ENCODE results near the gene FBRS.

FBRS gene

DNA sequence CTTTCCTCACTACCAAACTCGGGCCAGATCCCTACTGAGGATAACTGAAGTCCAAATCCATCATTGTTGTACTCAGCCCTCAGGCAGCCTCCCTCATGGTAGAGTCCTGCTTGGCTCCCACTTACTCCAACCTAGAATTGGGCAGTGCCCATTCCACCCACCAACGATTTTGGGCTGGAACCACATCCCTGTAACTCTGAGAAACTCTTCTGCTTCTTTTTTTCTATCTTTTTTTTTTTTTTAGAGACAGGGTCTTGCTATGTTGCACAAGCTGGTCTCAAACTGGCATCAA, 6.3 kb upstream of the FBRS start:
- peaks cover 15% of the 10 kb centered on the region for H3K4me1 Mint-ChIP-seq

DNA sequence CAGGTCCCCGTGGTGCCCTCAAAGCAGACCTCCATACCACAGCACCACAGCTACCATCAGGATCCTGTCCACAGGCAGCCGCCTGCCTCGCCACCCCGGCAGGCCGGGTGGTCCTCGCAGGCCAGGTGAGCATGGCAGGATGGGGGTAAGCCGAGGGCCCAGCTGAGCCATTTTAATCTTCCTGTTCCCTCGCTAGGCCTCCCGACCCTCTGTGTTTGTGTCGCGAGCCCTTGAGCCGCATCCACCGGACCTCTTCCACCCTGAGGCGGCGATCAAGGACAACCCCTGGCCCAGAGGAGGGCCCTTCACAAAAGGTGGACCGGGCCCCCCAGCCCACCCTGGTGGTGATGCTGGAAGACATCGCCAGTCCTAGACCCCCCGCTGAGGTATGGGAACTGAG, 5.5 kb upstream of the FBRS start:
- Mint-ChIP-seq H3K27ac (peak overlapping the region; percentile 95), H3K4me3 (peak overlapping the region; percentile 79), H3K4me1 (peaks cover 18% of the 10 kb centered on the region), H3K36me3 (peaks cover 12% of the 10 kb centered on the region), H3K27me3 (no peaks in the 10 kb centered on the region), H3K9me3 (no peaks in the 10 kb centered on the region)
- DNase-seq (ENCODE audit: low spot score in 2 of 2), result no peak
- ATAC-seq (ENCODE audit: low read depth), result no peak

More for the DNA sequence above, 6.3 kb upstream of the FBRS start:
- Mint-ChIP-seq H3K27me3 (no peaks in the 10 kb centered on the region), H3K9me3 (no peaks in the 10 kb centered on the region), H3K36me3 (peaks cover 12% of the 10 kb centered on the region), H3K27ac (peak overlapping the region; percentile 95), H3K4me3 (peak overlapping the region; percentile 79)
- ATAC-seq (ENCODE audit: low read depth) (no peak), DNase-seq (ENCODE audit: low spot score in 2 of 2) (no peak)

DNA sequence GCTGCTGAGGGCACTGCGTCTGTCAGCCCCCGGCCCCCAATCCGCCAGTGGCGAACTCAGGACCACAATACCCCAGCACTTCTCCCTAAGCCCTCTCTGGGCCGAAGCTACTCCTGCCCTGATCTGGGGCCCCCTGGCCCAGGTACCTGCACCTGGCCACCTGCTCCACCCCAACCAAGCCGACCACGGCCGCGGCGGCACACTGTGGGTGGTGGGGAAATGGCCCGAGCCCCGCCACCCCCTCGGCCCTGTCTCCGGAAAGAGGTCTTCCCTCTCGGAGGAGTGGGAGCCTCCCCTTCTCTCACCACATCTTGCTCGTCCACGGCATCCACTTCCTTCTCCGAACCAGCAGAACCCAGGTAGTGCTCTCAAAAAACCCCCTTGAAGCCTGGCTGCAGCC, 3.4 kb upstream of the FBRS start:
- no peak overlapping the region for H3K27ac Mint-ChIP-seq
- ATAC-seq (ENCODE audit: low read depth) (no peak), DNase-seq (ENCODE audit: low spot score in 2 of 2) (no peak)
- H3K4me3 Mint-ChIP-seq, result no peak overlapping the region
- no peaks in the 10 kb centered on the region for H3K27me3 Mint-ChIP-seq
- H3K36me3 Mint-ChIP-seq, result peaks cover 12% of the 10 kb centered on the region
- H3K4me1 Mint-ChIP-seq, result peaks cover 18% of the 10 kb centered on the region
- no peaks in the 10 kb centered on the region for H3K9me3 Mint-ChIP-seq

DNA sequence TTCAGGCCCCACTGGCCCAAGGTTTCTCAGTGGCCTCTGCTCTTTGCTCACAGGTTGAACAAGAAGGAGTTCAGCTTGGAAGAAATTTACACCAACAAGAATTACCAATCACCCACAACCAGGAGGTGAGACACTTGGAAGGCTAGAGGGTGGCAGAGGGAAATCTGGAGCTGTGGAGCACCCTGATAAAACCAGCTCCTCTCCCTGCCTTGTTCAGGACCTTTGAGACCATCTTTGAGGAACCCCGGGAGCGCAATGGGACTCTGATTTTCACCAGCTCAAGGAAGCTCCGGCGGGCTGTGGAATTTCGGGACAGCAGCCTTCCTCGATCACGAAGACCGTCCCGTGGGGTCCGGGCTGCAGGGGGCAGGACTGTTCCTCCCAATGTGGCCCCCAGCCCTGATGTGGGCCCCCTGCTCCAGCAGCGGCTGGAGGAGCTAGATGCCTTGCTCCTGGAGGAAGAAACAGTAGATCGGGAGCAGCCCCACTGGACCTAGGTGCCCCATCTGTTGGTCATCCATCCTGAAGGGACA, 2.4 kb upstream of the FBRS start:
- Mint-ChIP-seq H3K27ac (no peak overlapping the region), H3K9me3 (no peaks in the 10 kb centered on the region), H3K4me1 (peaks cover 21% of the 10 kb centered on the region), H3K4me3 (no peak overlapping the region), H3K27me3 (no peaks in the 10 kb centered on the region), H3K36me3 (peaks cover 13% of the 10 kb centered on the region)
- no peak for DNase-seq (ENCODE audit: low spot score in 2 of 2)
- ATAC-seq (ENCODE audit: low read depth), result no peak

DNA sequence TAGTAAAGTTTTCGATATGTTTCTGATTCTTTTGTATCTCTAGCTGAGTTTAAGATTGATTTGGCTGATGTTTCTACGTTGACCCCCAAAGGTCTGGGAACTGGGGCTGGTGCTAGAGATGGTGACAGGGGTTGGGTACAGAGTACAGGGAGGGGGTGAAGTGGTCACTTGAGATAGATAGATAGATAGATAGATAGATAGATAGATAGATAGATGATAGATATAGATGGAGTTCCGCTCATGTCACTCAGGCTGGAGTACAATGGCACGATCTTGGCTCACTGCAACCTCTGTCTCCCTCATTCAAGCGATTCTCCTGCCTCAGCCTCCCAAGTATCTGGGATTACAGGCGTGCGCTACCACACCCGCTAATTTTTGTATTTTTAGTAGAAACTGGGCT, 1.8 kb upstream of the FBRS start:
- no peak overlapping the region for H3K27ac Mint-ChIP-seq
- H3K36me3 Mint-ChIP-seq, result peaks cover 16% of the 10 kb centered on the region
- H3K9me3 Mint-ChIP-seq, result no peaks in the 10 kb centered on the region
- no peak overlapping the region for H3K4me3 Mint-ChIP-seq
- peaks cover 26% of the 10 kb centered on the region for H3K4me1 Mint-ChIP-seq
- DNase-seq (ENCODE audit: low spot score in 2 of 2), result no peak
- ATAC-seq (ENCODE audit: low read depth), result no peak
- H3K27me3 Mint-ChIP-seq, result no peaks in the 10 kb centered on the region

DNA sequence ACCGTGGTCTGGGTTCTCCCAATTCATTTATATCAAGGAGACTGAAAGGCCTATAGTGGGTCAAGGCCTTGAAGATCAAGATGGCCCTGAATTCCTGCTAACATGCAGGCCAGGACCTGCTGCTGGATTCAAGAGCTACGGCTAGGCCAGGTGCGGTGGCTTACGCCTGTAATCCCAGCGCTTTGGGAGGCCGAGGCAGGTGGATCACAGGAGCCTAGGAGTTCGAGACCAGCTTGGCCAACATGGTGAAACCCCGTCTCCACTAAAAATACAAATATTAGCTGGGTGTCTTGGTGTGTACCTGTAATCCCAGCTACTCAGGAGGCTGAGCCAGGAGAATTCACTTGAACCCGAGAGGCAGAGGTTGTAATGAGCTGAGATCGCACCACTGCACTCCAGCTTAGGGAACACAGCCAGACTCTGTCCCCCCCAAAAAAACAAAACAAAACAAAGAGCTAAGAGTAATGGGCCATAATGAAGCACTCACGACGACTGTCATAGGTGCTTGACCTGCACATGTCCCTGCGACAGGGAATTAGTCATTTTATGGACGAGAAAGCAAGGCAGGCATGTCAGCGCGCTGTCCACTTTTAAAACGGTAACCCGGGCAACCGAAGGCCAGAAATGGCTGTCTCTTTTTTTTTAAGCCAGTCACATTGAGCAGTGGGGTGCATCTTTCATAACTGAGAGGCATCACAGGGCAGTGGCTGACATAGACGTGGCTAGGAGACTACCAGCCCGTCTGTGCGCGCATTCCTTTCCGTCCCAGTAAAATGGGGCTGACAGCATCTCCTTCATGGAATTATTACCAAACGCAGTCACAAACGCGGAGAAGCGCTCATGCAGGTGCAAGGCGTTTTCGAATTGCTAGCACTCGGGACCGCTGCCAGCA, 1.0 kb upstream of the FBRS start:
- peaks cover 16% of the 10 kb centered on the region for H3K36me3 Mint-ChIP-seq
- H3K4me1 Mint-ChIP-seq, result peaks cover 26% of the 10 kb centered on the region
- H3K27ac Mint-ChIP-seq, result peak overlapping the region; percentile 99
- H3K4me3 Mint-ChIP-seq, result peak overlapping the region; percentile 76
- DNase-seq (ENCODE audit: low spot score in 2 of 2) (no peak), ATAC-seq (ENCODE audit: low read depth) (no peak)
- no peaks in the 10 kb centered on the region for H3K27me3 Mint-ChIP-seq
- H3K9me3 Mint-ChIP-seq, result no peaks in the 10 kb centered on the region

DNA sequence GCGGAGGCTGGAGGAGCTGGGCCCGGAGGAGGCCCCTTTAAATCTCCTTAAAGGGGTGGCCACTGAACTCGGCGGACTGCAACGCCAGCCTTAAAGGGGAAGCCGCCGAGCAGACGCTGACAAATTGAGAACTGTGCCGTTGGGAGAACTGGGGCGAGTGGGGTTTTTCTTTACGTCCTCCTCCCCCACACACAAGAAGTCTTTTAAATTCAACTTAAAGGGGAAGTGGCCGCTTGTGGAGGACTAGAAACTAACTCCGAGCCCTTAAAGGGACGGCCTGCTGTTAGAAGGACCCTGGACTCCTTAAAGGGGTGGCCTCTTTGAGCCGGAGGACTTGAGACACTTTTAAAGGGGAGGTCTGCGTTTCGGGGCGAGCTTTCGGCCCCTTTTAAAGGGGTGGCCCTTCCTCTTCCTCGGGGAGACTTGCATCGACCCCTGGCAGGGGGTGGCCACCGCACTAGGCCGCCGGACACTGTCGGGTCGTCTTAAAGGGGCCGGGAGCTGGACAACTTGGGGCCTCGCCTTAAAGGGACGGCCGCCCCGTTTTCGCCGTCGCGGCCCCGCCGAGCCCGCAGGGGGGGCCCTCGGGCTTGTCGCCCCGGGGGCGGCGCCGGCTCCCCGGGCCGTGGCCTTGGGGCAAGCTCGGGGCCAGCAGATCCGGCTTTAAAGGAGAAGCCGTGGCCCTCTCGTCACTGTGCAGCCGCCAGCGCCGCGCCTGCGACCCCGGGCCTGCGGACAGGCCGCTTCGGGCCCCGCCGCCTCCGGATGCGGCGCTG, 688 bp downstream of the FBRS start:
- ATAC-seq (ENCODE audit: low read depth), result peak; percentile 5
- H3K4me3 Mint-ChIP-seq, result peak overlapping the region; percentile 96
- H3K9me3 Mint-ChIP-seq, result no peaks in the 10 kb centered on the region
- H3K36me3 Mint-ChIP-seq, result peaks cover 20% of the 10 kb centered on the region
- H3K27ac Mint-ChIP-seq, result peak overlapping the region; percentile 99
- peak; percentile 86 to 97 for DNase-seq (ENCODE audit: low spot score in 2 of 2)
- no peaks in the 10 kb centered on the region for H3K27me3 Mint-ChIP-seq
- H3K4me1 Mint-ChIP-seq, result peaks cover 23% of the 10 kb centered on the region

DNA sequence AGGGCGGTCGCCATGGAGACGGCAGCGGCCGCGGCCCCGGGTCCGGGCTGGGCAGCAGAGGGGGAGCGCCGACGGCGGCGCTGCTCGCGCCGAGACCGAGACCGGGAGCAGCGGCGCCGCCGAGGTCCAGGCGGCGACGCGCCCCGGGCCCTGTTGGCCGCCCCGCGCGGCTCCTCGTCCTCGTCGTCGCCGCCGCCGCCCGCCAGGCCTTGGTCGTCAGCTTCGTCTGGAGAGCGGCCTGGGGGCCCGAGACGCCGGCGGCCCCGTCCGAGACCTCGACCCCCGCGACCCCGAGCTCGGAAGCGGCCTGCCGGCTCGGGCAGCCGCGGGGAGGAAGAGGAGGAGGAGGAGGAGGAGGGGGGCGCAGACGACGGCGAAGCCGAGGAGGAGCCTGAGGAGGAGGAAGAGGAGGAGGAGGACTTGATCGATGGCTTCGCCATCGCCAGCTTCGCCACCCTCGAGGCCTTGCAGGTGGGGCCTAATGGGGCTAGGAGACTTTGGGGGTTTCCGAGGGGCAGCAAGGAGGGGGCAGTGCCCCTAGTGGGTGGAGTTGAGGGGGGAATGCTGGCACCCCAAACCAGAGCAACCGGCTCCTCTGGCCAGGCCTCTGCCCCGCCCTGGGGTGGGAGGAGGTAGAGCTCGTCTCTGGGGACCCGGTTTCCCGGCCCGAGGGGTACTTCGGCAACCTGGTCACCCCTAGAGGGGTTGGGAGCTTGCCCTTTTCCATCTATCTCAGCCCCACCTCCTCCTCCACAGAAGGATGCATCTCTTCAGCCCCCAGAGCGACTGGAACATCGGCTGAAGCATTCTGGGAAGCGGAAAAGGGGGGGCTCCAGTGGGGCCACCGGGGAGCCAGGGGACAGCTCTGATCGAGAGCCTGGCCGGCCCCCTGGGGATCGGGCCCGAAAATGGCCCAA, 1.5 kb downstream of the FBRS start:
- Mint-ChIP-seq H3K27ac (peak overlapping the region; percentile 99), H3K9me3 (no peaks in the 10 kb centered on the region), H3K27me3 (no peaks in the 10 kb centered on the region), H3K4me1 (peaks cover 23% of the 10 kb centered on the region), H3K36me3 (peaks cover 21% of the 10 kb centered on the region), H3K4me3 (peak overlapping the region; percentile 82)
- ATAC-seq (ENCODE audit: low read depth) (no peak), DNase-seq (ENCODE audit: low spot score in 2 of 2) (peak; percentile 51 to 62)

DNA sequence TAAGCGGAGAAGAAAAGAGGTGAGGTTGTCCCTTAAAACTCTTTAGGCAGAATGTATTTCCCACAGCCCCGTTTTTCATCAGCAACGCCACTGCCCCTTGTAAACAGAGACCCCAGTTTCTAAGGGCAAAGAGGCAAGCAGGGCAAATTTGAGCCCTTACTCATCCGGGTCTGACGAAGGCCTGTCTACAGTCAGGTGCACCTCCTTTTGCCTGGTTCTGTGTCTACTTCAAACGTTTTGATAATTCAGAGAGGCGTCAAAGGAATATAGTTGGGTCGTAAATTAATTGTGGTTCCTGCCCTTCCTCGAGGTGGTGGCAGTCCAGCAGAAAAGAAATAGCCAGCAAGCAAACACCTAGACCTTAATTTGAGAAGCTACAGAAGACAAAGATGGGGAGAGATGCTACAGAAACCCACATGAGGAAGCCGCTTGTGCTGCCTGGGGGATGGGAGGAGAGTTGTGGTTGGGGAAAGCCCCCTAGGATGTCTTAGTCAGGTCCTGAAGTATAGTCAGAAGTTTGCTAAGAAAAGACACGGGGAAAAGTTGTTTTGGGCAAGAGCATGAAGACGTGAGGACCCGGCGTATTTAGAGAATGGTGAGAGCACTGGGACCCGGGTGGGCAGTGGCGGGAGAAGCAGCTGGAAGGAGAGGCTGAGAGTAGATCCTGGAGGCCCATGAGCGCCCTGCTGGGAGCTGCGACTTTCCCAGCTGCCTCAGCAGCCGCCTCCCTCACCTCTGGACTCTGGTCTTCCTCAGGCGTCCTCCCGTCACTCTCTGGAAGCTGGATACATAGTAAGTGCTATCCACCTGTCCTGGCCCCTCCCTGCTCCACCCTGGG, 2.4 kb downstream of the FBRS start:
- H3K4me1 Mint-ChIP-seq, result peaks cover 25% of the 10 kb centered on the region
- peak overlapping the region; percentile 82 for H3K4me3 Mint-ChIP-seq
- ATAC-seq (ENCODE audit: low read depth), result peak; percentile 9

DNA sequence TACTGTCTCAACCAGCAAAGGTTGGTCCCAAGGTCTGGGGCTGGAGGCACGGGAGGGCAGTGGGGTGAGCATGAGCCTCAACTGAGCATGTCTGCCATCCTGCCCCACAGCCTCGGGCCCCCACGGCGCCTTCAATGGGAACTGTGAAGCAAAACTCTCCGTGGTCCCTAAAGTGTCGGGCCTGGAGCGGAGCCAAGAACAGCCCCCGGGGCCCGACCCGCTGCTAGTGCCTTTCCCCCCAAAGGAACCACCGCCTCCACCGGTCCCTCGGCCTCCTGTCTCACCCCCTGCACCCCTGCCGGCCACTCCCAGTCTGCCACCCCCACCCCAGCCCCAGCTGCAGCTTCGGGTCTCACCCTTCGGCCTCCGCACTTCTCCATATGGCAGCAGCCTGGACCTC, 4.2 kb downstream of the FBRS start:
- Mint-ChIP-seq H3K27ac (peak overlapping the region; percentile 92), H3K4me1 (peaks cover 19% of the 10 kb centered on the region), H3K36me3 (peaks cover 30% of the 10 kb centered on the region), H3K9me3 (no peaks in the 10 kb centered on the region), H3K27me3 (no peaks in the 10 kb centered on the region), H3K4me3 (no peak overlapping the region)
- no peak for DNase-seq (ENCODE audit: low spot score in 2 of 2)
- no peak for ATAC-seq (ENCODE audit: low read depth)

More for the DNA sequence above, 2.4 kb downstream of the FBRS start:
- peak; percentile 54 to 73 for DNase-seq (ENCODE audit: low spot score in 2 of 2)
- peaks cover 25% of the 10 kb centered on the region for H3K36me3 Mint-ChIP-seq
- H3K9me3 Mint-ChIP-seq, result no peaks in the 10 kb centered on the region
- peak overlapping the region; percentile 92 for H3K27ac Mint-ChIP-seq
- H3K27me3 Mint-ChIP-seq, result no peaks in the 10 kb centered on the region

DNA sequence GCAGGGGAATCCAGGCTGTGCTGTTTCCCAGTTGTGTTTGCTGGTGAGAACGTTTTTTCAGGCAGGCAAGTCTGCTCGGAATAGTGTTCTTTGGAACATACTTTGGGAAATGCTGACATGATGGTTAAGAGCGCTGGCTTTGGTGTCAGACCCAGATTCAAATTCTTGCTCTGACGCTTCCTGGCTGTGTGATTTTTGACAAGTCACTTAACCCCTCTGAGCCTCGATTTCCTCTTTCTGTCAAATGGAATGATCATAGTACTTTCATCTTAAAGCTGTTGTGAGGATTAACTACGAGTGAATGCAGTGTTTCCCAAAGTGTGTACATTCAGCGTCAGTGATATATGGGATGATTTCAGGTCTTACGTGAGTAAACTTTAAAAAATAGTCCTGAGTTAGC, 4.8 kb downstream of the FBRS start:
- Mint-ChIP-seq H3K27me3 (no peaks in the 10 kb centered on the region), H3K9me3 (no peaks in the 10 kb centered on the region), H3K4me3 (no peak overlapping the region), H3K36me3 (peaks cover 35% of the 10 kb centered on the region), H3K27ac (peak overlapping the region; percentile 28), H3K4me1 (peaks cover 19% of the 10 kb centered on the region)
- no peak for DNase-seq (ENCODE audit: low spot score in 2 of 2)
- no peak for ATAC-seq (ENCODE audit: low read depth)

DNA sequence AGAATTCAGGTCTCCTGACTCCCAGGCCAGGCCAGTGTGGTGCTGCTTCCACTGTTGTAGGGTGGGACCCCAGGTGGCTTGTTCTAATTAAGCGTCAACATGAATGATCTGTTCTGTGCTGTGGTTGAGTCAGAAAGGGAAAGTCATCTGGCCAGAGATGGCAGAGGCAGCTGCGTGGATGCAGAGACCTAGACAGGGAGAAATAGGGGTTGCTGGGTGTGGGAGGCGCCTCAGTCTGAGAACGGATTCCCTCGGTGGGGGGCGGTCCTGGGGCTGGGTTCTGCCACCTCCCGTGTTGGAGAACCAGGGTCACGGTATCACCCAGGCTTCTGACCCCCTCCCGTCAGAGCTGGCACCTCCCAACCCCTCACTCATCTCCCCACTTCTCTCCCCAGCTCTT, 5.6 kb downstream of the FBRS start:
- ATAC-seq (ENCODE audit: low read depth), result no peak
- H3K4me1 Mint-ChIP-seq, result peaks cover 19% of the 10 kb centered on the region

DNA sequence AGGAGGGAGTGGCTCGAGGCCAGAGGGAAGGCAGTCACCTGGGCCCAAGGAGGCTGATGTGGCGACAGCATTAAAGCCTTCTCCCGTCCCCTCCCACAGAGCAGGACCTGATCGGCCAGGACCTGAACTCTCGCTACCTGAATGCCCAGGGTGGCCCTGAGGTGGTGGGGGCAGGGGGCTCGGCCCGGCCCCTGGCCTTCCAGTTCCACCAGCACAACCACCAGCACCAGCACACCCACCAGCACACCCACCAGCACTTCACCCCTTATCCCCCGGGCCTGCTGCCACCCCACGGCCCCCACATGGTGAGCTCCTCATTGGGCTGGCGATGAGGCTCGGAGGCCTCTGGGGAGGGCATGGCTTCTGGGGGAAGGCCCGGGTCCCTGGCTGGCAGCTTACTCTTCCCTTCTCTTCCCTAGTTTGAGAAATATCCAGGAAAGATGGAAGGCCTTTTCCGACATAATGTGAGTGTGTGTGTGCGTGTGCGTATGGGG, 6.4 kb downstream of the FBRS start:
- H3K4me1 Mint-ChIP-seq, result peaks cover 19% of the 10 kb centered on the region
- no peak overlapping the region for H3K4me3 Mint-ChIP-seq
- no peaks in the 10 kb centered on the region for H3K9me3 Mint-ChIP-seq
- ATAC-seq (ENCODE audit: low read depth) (no peak), DNase-seq (ENCODE audit: low spot score in 2 of 2) (no peak)
- no peaks in the 10 kb centered on the region for H3K27me3 Mint-ChIP-seq
- peaks cover 41% of the 10 kb centered on the region for H3K36me3 Mint-ChIP-seq
- peak overlapping the region; percentile 31 for H3K27ac Mint-ChIP-seq

More for the DNA sequence above, 5.6 kb downstream of the FBRS start:
- no peak for DNase-seq (ENCODE audit: low spot score in 2 of 2)
- Mint-ChIP-seq H3K36me3 (peaks cover 38% of the 10 kb centered on the region), H3K9me3 (no peaks in the 10 kb centered on the region), H3K27ac (no peak overlapping the region), H3K4me3 (no peak overlapping the region), H3K27me3 (no peaks in the 10 kb centered on the region)
